ENCODE measurements around the gene FBXL17.

FBXL17 gene

GRCh38 chr5:108146222-108146621 lies 235.7 kb downstream of the FBXL17 start:
- DNase-seq = no peak

DNA sequence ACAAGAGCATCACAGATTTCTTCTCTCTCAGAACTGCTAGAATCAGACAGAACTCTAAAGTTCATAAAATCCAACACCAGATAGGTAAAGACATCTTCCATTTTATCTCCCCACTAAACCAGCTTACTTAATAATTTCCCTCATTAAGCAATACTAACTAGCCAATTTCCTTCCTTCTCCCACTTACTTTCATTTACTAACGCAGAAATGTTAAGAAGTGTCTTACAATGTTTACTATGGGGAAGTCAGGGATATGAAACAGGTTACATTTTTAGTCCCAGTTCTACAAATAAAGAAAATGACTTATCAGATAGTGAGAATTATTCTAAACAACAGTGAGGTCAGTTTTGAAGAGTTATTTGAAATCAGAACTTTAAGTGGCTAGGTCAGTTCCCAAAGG lies 236.5 kb downstream of the FBXL17 start:
- DNase-seq = no peak

DNA sequence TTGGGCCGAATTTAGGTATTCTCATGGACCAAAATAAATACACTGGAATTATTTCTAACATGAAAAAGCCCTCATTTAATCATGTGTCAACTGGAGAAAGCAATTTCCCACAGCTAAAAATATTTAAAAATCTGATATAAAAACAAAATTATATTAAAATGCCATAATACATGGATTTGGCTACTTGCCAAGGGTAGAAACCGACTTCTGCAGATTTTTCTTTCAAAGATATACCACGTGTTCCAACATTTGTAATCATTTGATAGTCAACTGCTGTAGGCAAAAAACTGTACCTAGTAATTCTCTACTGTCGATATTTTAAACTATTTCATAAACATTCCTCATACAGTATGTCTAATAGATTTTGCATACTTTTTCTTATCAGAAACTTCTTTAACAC lies 237.6 kb downstream of the FBXL17 start:
- no peak for DNase-seq

DNA sequence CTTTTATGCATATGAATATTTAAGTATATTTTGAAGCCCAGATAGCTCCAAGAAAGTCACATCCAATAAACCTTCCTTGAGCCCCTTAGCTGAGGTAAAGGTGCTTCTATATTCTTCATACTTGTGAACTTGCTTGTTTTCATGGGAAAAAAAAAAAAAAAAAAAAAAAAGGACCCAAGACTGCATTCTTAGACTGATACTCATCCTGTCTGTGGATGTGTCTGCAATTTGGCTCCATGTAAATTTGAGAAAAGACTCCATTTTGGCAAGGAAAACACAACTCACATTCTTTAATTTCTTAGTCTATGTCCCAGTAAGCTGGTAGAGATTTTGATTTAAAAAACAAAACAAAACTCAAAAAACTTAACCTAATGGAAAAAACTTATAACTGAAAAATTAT lies 238.3 kb downstream of the FBXL17 start:
- DNase-seq = no peak

GRCh38 chr5:108141676-108142075 lies 240.2 kb downstream of the FBXL17 start:
- peak; percentile 2 for DNase-seq

GRCh38 chr5:108136493-108136892 lies 245.4 kb downstream of the FBXL17 start:
- DNase-seq = no peak

DNA sequence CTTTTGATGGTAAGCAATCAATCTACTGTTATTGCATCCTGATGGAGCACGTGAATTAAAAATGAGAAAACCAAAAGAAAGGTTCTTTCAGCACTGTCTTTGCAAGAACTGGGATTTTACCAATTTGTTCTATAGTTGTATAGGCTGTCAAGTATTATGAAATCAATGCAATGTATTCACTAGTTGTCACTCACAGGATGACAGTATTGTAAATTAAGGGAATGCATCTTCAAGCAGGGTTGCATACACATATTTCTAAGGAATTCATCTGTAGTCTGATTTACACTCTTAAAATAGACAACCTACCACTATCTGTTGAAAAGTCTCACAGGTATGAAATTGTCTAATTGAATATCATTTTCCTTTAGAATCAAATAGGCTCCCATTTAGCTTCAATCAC lies 252.8 kb downstream of the FBXL17 start:
- DNase-seq = no peak

GRCh38 chr5:108125771-108126511 lies 256.0 kb downstream of the FBXL17 start:
- no peak for DNase-seq

DNA sequence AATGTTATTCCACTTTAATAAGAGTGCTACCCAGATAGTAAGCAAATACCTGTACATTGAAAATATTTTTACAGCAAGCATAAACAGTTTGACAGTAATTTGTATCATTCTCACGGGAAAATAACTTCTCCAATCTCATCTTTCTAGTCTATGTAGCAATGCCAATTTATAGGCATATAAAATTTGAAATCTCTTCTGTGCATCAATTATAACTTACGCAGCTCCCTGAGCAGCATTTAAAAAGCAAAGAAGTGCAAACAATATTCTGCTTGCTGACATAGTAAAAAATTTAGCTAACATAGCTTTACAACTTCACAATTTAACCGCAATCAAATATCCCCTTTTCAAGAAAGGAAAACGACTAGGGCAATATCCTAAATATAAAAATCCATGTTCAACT lies 257.3 kb downstream of the FBXL17 start:
- no peak for DNase-seq

DNA sequence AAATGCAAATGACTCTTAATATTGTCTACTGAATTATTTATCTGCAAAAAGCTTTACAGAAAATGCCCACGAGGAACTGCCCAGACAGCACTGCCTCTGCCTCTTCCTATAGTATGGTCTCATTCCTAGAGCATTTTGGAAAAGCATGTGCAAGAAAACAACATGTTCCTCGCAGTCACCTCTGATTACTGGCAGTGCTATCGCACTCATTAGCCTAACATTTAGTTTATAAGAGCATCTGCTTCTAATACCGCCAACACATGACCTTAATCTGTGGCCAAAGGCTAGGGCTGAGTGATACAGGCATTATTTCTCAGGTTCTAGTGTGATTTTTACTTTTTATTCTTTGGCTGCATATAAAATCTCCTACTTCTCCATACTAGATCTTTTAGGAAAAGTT lies 259.2 kb downstream of the FBXL17 start:
- DNase-seq = no peak

DNA sequence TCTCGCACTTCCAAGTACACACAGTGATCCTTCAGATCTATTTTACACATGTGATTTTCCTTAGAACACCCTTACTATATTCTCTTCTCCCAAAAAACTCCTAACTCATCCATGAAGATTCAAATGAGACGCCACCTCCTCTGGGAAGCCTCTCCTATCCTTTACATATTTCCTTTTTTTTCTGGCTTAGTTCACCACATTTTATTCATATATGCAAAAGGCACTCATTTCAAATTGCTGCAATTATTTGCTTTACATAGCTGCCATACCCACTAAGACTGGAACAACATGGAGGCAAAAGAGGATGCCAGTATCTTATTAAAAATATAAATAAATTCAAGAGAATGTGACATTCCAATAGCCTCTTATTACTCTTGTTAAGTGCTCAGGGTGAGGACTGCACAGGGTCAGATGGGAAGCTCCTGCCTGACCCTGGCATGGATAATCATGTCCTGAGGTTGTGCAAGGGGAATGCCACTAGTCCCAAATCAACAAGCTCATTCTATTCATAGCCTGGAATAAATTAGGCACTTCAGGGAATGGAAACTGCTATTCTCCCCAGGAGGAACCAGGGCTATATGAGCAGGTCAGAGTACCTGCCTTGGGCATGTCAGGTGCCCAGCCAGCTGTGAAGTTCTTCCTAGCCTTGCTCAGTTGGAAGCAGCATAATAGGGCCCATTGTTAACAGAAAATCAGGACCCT lies 262.9 kb downstream of the FBXL17 start:
- DNase-seq = no peak

GRCh38 chr5:108115673-108116072 lies 266.2 kb downstream of the FBXL17 start:
- DNase-seq = no peak

DNA sequence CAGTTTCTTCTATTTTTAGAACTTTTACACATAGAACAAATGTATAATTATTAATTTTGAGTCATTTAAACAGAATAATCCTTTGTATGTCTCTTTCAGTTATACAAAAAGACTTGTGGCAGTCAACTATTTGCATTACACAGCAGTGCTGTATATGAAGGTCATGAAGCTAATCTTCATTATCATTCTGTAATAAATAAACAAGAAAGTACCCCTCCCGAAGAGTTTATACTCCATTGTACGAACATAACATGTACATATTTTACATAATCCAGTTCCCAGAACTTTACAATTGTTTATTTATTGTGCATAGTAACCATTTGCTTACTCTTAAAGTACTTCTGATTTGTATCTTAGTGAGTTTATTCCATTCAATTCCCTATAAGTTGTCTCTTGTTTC lies 267.9 kb downstream of the FBXL17 start:
- DNase-seq = no peak

- no peak for DNase-seq
These were observed 270.2 kb downstream of the FBXL17 start for GRCh38 chr5:108111736-108112135.

GRCh38 chr5:108109059-108109458 lies 272.8 kb downstream of the FBXL17 start:
- no peak for DNase-seq

DNA sequence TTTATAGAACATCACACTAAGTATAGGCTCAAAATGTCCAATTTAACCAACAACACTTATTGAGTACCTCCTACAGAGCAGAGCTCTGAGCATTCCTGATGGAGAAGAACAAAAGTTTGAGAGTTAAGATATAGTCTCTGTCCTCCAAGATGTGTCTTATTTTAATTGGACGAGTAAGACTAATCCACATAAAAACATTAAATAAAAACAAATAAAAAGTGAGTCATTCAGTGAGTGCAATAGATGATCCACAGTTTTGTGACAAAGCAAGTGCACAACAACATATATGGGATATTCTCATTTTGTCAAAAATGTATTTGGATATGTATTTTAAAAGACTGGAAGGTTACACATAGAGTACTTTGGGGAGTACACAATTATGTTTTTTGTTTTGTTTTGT lies 277.4 kb downstream of the FBXL17 start:
- no peak for DNase-seq

DNA sequence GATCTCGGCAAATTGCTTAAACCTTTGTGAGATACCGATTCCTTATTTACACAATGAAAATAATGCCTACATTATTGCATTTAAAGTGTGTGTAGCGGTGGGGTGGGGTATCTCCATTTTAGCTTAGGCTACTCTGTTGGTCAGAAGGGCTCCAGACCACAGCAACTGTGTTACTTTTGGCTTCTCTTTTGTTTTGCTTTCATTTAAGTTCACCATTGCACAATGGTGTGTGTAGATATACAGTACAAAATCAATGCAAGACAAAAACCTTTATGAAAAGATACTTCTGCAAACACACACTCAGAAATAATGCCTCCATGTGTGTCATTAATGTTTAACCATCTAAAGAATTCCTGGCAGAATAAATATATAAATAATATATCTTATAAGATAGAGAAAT lies 279.4 kb downstream of the FBXL17 start:
- DNase-seq = no peak

DNA sequence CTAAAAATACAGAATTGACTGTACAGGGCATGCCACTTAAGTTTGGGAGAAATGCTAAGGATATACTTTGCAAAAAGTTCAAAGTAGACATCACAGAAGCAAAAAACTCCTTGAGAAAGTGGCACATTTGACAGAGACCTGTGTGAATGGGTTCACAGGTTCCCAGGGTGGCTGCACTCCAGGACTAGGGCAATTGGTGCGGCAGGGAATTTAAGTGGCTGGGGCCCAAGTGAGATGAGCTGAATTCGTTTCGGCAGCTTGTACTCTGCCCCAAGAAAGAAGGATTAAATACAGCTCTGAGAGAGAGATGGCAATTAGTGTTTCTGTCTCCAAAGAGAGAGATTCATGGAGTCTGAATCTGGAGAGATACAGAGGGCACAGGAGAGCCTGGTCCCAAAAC lies 280.1 kb downstream of the FBXL17 start:
- DNase-seq = no peak

GRCh38 chr5:108101130-108101529 lies 280.8 kb downstream of the FBXL17 start:
- no peak for DNase-seq

DNA sequence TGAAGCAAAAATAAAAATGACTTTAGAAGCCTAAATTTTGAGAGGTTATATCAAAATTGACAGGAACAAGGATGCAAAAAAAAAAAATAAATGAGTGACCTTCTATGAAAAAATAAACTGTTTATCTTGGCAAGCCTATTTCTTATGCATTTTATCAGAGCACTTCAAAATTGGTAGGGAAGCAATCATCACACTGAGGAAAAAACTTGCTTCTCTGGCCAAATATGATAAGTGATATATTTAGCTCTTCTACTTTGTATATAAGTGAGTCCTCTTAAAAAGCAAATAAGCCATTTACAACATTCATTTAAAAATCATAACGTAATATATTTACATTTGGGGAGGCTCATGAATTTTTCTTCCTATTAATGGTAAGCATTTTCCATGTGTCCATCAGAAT lies 287.1 kb downstream of the FBXL17 start:
- no peak for DNase-seq

DNA sequence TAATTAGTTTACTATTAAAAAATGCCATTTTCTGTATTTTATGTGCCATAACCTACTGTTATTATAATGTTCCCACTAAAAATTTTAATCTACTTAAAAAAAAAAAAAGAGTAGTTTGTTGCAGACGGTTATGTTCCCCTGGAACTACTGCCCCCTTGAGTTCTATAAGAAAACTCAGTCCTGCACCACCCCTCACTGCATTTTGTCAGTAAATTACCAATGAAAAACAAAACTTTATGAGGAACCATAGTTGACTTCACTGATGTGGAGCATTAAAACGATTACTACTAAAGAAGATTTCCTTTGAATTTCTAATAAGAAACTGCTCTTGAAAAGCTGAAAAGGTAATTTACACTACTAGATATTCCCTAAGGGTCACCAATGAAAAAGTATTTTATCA lies 288.7 kb downstream of the FBXL17 start:
- no peak for DNase-seq

DNA sequence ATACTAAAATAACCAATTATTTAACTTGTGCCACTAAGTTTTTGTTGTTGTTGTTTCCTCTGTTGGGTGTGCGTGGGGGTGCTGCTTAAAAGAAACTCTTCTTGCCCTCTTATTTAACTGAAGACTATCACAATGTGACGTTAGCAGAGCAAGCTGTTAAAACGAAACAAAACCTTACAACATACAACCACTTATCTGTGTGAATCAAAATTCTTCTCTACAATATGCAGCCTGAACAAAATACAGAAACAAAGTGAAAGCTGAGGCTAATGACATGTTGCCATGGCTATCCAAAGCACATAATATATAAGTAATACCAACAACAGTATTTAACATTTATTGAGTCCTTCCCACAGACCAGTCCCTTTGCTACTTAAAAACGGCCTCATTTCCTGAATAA lies 291.0 kb downstream of the FBXL17 start:
- no peak for DNase-seq

DNA sequence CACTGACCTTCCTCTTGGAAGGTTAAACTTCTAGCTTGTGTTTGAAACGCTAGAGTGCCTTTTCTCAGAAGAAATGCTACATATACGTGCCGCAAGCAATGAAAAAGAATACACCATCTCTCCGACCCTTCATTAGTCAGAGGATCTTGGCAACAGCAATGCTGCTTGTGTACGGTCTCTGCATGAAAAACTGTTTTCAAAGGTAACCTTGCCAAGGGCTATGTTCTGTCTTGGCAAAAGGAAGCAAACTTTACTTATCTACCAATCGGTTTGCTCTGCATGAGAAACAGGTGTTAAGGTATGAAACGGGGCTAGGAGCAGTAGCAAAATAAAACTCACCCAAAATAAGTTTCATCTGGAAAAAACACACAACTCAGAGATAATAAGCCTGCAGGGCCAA lies 297.8 kb downstream of the FBXL17 start:
- no peak for DNase-seq

DNA sequence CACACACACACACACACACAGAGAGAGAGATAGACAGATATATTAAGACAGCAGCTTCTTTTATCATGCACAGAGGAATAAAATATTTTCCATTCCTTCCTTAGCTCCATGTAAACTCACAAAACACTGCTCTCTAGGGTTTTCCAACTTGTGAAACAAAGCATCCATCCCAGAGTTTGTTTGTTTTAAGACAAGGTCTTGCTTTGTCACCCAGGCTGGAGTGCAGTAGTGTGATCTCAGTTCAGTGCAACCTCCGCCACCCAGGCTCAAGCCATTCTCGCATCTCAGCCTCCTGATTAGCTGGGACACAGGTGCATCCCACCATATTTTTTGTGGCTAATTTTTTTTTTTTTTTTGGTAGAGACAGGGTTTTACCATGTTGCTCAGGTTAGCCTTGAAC lies 298.7 kb downstream of the FBXL17 start:
- DNase-seq = no peak

DNA sequence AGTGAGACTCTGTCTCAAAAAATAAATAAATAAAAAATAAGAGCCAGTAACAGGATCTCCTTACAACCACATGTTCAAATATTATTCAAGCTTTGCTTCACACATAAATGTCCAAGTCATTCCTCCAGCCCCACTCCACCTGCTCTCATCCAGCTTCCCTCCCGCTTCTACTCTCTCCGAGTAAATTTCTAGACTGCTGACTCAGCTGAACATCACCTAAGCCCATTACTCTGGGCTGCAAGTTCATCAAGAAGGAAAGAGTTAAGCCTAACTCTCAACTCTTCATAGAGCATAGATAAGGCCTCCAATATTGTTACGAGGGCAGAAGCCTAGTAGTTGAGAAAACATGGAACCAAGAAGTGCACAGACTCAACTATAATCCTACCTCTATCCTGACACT lies 300.2 kb downstream of the FBXL17 start:
- DNase-seq = no peak
